Osteoblast (primary cell): ENCODE results near the gene LIPC. TPM values are rescaled to one million over a fixed set of nuclear protein-coding genes. Genes with fewer than 3 reads are reported as not detected.

ENCODE experiments used
- DNase-seq: peaks from one replicate; pipeline ENCODE4 v3.0.0; 2011; ENCODE audit warnings: low spot score, mixed read lengths; ENCODE audit not compliant: insufficient read length; ENCODE audit errors: missing footprints
- H2AFZ ChIP-seq: 2 replicates; pipeline ENCODE4 v1.6.0; 2011; ENCODE audit warnings: mild to moderate bottlenecking, low read length
- H3K27ac ChIP-seq: 2 replicates; pipeline ENCODE4 v1.5.1; 2011; ENCODE audit warnings: mild to moderate bottlenecking, low read depth, low read length, moderate library complexity
- H3K27me3 ChIP-seq: 2 replicates; pipeline ENCODE4 v1.6.0; 2012; ENCODE audit warnings: mild to moderate bottlenecking, control low read depth, inconsistent platforms, low read length, moderate library complexity; ENCODE audit not compliant: insufficient read depth
- H3K36me3 ChIP-seq: 2 replicates; pipeline ENCODE4 v1.5.1; 2011; ENCODE audit warnings: mild to moderate bottlenecking, low read length, control low read depth, moderate library complexity; ENCODE audit not compliant: insufficient read depth
- H3K4me1 ChIP-seq: 2 replicates; pipeline ENCODE4 v1.5.1; 2011; ENCODE audit warnings: mild to moderate bottlenecking, low read length, control low read depth, moderate library complexity; ENCODE audit not compliant: insufficient read depth
- H3K4me2 ChIP-seq: 2 replicates; pipeline ENCODE4 v1.6.0; 2011; ENCODE audit warnings: mild to moderate bottlenecking, low read length; ENCODE audit not compliant: insufficient read depth
- H3K4me3 ChIP-seq: fragments of 200-600 bp; sonication (generic); 3 replicates; pipeline ENCODE4 v1.5.1; 2012; ENCODE audit warnings: mild to moderate bottlenecking, low read length, inconsistent platforms; ENCODE audit not compliant: insufficient read depth
- H3K79me2 ChIP-seq: 2 replicates; pipeline ENCODE4 v1.6.0; 2012; ENCODE audit warnings: mild to moderate bottlenecking, low read length, control low read depth, inconsistent platforms; ENCODE audit not compliant: insufficient read depth
- H3K9me3 ChIP-seq: 2 replicates; pipeline ENCODE4 v1.5.1; 2011; ENCODE audit warnings: low read depth, low read length, control low read depth
- H4K20me1 ChIP-seq: 2 replicates; pipeline ENCODE4 v1.6.0; 2012; ENCODE audit warnings: mild to moderate bottlenecking, low read length, control low read depth; ENCODE audit not compliant: insufficient read depth
- CTCF ChIP-seq: IDR thresholded peaks from 2 replicates; pipeline ENCODE4 v1.5.1; 2011; ENCODE audit warnings: mild to moderate bottlenecking, low read depth, low read length, moderate library complexity; ENCODE audit errors: extremely low read depth
- total RNA-seq: library from RNA; depleted of rRNA; stranded (reverse); fragments of >200 nt; gene quantifications from 2 replicates; pipeline ENCODE4 v1.2.3, GENCODE V29; 2012

The LIPC gene
- total RNA-seq, 1 donor: 1.1 TPM

- Histone ChIP-seq H3K9me3 (peaks cover 2% of the 10 kb centered on the region), H3K79me2 (no peaks in the 10 kb centered on the region), H3K27me3 (peaks cover 3% of the 10 kb centered on the region), H3K4me1 (no peaks in the 10 kb centered on the region), H2AFZ (no peak overlapping the region), H3K36me3 (no peaks in the 10 kb centered on the region), H4K20me1 (no peaks in the 10 kb centered on the region), H3K4me2 (no peak overlapping the region), H3K4me3 (no peak overlapping the region), H3K27ac (no peak overlapping the region)
- no peak for DNase-seq
- TF ChIP-seq CTCF: no peak
These were observed 79.2 kb downstream of the LIPC start for GRCh38 chr15:58510715-58511598.

DNA sequence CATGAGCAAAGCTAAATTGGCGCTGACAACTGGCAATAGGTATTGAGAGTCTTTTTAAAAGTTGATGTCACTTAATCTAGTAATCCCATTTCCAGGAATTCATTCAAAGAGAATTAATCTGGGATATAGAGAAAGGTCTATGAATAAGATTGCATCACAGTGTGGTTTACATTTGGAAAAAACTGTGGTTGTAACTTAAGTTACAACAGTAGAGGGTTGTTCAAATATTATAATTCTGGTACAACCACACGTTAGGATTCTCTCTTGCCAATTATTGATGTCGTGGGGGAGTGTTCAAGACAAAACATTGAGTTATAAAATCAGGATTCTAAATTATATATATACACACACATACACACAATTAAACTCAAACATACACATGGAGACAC lies 79.8 kb downstream of the LIPC start:
- peaks cover 2% of the 10 kb centered on the region for H3K9me3 ChIP-seq
- H3K4me2 ChIP-seq: no peak overlapping the region
- no peak for TF ChIP-seq CTCF
- no peak overlapping the region for H2AFZ ChIP-seq
- H3K27ac ChIP-seq: no peak overlapping the region
- DNase-seq: no peak
- H3K27me3 ChIP-seq: peaks cover 3% of the 10 kb centered on the region
- no peaks in the 10 kb centered on the region for H4K20me1 ChIP-seq
- H3K4me1 ChIP-seq: no peaks in the 10 kb centered on the region
- no peaks in the 10 kb centered on the region for H3K79me2 ChIP-seq
- H3K36me3 ChIP-seq: no peaks in the 10 kb centered on the region
- H3K4me3 ChIP-seq: no peak overlapping the region

- no peak overlapping the region for H3K4me2 ChIP-seq
- H3K27ac ChIP-seq: no peak overlapping the region
- no peaks in the 10 kb centered on the region for H3K36me3 ChIP-seq
- no peaks in the 10 kb centered on the region for H3K79me2 ChIP-seq
- H2AFZ ChIP-seq: no peak overlapping the region
- peaks cover 3% of the 10 kb centered on the region for H3K27me3 ChIP-seq
- H3K9me3 ChIP-seq: peaks cover 2% of the 10 kb centered on the region
- no peak for TF ChIP-seq CTCF
- no peaks in the 10 kb centered on the region for H4K20me1 ChIP-seq
- DNase-seq: no peak
- no peaks in the 10 kb centered on the region for H3K4me1 ChIP-seq
- H3K4me3 ChIP-seq: no peak overlapping the region
These were observed 80.7 kb downstream of the LIPC start for GRCh38 chr15:58512522-58512921.

DNA sequence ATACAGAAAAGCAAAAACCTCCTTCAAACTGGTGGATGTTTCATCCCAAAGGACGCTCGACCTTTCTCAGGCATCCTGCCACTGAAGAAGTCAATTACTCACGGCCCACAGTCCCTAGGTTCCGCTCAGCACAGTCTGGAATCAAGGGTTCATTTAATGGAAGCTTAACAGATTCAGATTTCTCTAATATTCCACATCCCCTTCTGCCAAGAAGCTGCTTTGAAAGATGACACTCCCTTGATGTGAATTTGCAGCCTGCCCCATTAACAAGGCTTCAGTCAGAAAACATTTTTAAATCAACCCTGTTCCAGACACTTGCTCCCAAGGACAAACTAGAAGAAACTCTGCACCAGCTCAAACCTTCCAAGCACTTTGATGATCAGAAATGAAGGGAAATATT lies 81.2 kb downstream of the LIPC start:
- no peaks in the 10 kb centered on the region for H3K79me2 ChIP-seq
- H3K4me1 ChIP-seq: no peaks in the 10 kb centered on the region
- no peak overlapping the region for H3K4me2 ChIP-seq
- H4K20me1 ChIP-seq: no peaks in the 10 kb centered on the region
- DNase-seq: no peak
- no peak for TF ChIP-seq CTCF
- H3K9me3 ChIP-seq: peaks cover 2% of the 10 kb centered on the region
- peaks cover 3% of the 10 kb centered on the region for H3K27me3 ChIP-seq
- no peak overlapping the region for H3K4me3 ChIP-seq
- no peak overlapping the region for H2AFZ ChIP-seq
- H3K27ac ChIP-seq: no peak overlapping the region
- no peaks in the 10 kb centered on the region for H3K36me3 ChIP-seq
